SK-N-SH (cell line): ENCODE results near the gene DSCAML1. TPM values are rescaled to one million over a fixed set of nuclear protein-coding genes. Genes with fewer than 3 reads are reported as not detected.
A peak's percentile ranks its signal among the peaks of the same experiment; 100 is the strongest.

ENCODE experiments used
- ELF1 ChIP-seq: IDR thresholded peaks from 2 replicates; pipeline ENCODE4 v1.4.0; 2012
- EZH2phosphoT487 ChIP-seq: fragments of 200-600 bp; sonication (generic); IDR thresholded peaks from 2 replicates; pipeline ENCODE4 v1.6.1; 2017; ENCODE audit warnings: low read depth, mixed run types, mild to moderate bottlenecking, antibody characterized with exemption, moderate library complexity, borderline replicate concordance
- FOSL2 ChIP-seq: IDR thresholded peaks from 2 replicates; pipeline ENCODE4 v1.4.0; 2012; ENCODE audit warnings: low read depth, mild to moderate bottlenecking, moderate library complexity, borderline replicate concordance
- JUND ChIP-seq: IDR thresholded peaks from 2 replicates; pipeline ENCODE4 v1.4.0; 2012
- MXI1 ChIP-seq: IDR thresholded peaks from 2 replicates; pipeline ENCODE4 v1.6.1; 2012; ENCODE audit warnings: mild to moderate bottlenecking, low read depth, low read length, improper control_type of control experiment
- NRF1 ChIP-seq: IDR thresholded peaks from 2 replicates; pipeline ENCODE4 v1.6.1; 2012; ENCODE audit warnings: low read depth, mild to moderate bottlenecking, low read length
- RFX5 ChIP-seq: IDR thresholded peaks from 2 replicates; pipeline ENCODE4 v1.6.1; 2012; ENCODE audit warnings: mild to moderate bottlenecking, improper control_type of control experiment, low read length
- RXRA ChIP-seq: IDR thresholded peaks from 2 replicates; pipeline ENCODE4 v1.4.0; 2012; ENCODE audit warnings: low read depth, mild to moderate bottlenecking, borderline replicate concordance
- TCF12 ChIP-seq: IDR thresholded peaks from 2 replicates; pipeline ENCODE4 v1.4.0; 2012
- TEAD4 ChIP-seq: IDR thresholded peaks from 2 replicates; pipeline ENCODE4 v1.4.0; 2012; ENCODE audit warnings: mild to moderate bottlenecking, borderline replicate concordance; ENCODE audit not compliant: insufficient read depth
- polyA plus RNA-seq, 3 experiments: library from polyadenylated mRNA; depleted of rRNA; stranded (reverse); fragments of >200 nt; gene quantifications; 2 replicates each; pipeline ENCODE4 v1.2.3, GENCODE V29; 2012
- TF ChIP-seq, protein P1 (sequence below): IDR thresholded peaks from 2 replicates; pipeline ENCODE4 v1.6.1; 2012; ENCODE audit warnings: mild to moderate bottlenecking, low read depth, low read length, moderate library complexity
- TF ChIP-seq, protein P2 (sequence below): IDR thresholded peaks from 2 replicates; pipeline ENCODE4 v1.4.0; 2012; ENCODE audit warnings: low read depth
- TF ChIP-seq, protein P3 (sequence below): fragments of 200-600 bp; sonication (generic); IDR thresholded peaks from 2 replicates; pipeline ENCODE4 v1.6.1; 2017; ENCODE audit warnings: antibody characterized with exemption, mild to moderate bottlenecking, moderate library complexity
- TF ChIP-seq, protein P4 (sequence below): IDR thresholded peaks from 2 replicates; pipeline ENCODE4 v1.4.0; 2012; ENCODE audit warnings: low read depth, borderline replicate concordance
- TF ChIP-seq, protein P5 (sequence below): IDR thresholded peaks from 2 replicates; pipeline ENCODE4; 2012

Gene DSCAML1
- polyA plus RNA-seq, 1 of the 3 experiments (the other 2 are of a cell fraction) = not detected

DNA sequence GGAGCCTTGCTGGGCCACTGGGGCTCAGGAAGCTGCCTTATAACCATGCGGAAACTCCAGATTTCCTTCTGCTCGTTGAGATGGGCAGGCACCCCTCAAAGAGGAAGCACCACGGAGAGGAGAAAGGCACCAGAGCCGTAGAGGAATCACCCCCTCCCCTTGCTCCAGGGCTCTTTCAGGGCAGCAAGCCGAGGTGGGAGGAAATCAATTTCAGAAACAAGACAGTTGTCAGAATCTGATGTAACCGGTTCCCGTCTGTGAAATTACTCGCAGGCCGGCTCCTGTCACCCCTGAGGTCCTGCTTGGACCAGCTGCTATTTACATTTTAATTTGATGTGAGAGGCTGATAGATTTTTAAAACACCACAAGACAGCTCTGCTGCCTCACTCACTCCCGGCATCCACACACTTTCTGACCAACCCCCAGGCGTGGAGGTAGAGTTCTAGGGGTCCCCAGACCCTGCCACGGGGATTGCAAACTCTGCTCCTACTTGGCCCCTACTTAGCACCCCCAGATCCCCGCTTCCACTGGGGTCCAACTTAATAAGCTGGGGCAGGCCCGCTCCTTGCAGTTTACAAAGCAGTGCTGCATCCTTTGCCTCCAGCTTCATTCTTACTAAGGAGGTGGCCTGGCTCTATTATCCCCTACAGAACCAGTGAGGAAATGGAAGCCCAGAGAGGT is 306.9 kb downstream of the DSCAML1 start (continued):
- TF ChIP-seq EZH2phosphoT487 (no peak), NRF1 (no peak), JUND (no peak), TEAD4 (no peak), TCF12 (no peak), RXRA (no peak), MXI1 (peak; percentile 66; the same call in 1 of the 2 replicates), FOSL2 (no peak), ELF1 (no peak), RFX5 (no peak)
- TF ChIP-seq, protein P1, sequence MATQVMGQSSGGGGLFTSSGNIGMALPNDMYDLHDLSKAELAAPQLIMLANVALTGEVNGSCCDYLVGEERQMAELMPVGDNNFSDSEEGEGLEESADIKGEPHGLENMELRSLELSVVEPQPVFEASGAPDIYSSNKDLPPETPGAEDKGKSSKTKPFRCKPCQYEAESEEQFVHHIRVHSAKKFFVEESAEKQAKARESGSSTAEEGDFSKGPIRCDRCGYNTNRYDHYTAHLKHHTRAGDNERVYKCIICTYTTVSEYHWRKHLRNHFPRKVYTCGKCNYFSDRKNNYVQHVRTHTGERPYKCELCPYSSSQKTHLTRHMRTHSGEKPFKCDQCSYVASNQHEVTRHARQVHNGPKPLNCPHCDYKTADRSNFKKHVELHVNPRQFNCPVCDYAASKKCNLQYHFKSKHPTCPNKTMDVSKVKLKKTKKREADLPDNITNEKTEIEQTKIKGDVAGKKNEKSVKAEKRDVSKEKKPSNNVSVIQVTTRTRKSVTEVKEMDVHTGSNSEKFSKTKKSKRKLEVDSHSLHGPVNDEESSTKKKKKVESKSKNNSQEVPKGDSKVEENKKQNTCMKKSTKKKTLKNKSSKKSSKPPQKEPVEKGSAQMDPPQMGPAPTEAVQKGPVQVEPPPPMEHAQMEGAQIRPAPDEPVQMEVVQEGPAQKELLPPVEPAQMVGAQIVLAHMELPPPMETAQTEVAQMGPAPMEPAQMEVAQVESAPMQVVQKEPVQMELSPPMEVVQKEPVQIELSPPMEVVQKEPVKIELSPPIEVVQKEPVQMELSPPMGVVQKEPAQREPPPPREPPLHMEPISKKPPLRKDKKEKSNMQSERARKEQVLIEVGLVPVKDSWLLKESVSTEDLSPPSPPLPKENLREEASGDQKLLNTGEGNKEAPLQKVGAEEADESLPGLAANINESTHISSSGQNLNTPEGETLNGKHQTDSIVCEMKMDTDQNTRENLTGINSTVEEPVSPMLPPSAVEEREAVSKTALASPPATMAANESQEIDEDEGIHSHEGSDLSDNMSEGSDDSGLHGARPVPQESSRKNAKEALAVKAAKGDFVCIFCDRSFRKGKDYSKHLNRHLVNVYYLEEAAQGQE = no peak
- TF ChIP-seq, protein P2, sequence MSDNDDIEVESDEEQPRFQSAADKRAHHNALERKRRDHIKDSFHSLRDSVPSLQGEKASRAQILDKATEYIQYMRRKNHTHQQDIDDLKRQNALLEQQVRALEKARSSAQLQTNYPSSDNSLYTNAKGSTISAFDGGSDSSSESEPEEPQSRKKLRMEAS = no peak
- TF ChIP-seq, protein P3, sequence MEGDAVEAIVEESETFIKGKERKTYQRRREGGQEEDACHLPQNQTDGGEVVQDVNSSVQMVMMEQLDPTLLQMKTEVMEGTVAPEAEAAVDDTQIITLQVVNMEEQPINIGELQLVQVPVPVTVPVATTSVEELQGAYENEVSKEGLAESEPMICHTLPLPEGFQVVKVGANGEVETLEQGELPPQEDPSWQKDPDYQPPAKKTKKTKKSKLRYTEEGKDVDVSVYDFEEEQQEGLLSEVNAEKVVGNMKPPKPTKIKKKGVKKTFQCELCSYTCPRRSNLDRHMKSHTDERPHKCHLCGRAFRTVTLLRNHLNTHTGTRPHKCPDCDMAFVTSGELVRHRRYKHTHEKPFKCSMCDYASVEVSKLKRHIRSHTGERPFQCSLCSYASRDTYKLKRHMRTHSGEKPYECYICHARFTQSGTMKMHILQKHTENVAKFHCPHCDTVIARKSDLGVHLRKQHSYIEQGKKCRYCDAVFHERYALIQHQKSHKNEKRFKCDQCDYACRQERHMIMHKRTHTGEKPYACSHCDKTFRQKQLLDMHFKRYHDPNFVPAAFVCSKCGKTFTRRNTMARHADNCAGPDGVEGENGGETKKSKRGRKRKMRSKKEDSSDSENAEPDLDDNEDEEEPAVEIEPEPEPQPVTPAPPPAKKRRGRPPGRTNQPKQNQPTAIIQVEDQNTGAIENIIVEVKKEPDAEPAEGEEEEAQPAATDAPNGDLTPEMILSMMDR = no peak
- TF ChIP-seq, protein P4, sequence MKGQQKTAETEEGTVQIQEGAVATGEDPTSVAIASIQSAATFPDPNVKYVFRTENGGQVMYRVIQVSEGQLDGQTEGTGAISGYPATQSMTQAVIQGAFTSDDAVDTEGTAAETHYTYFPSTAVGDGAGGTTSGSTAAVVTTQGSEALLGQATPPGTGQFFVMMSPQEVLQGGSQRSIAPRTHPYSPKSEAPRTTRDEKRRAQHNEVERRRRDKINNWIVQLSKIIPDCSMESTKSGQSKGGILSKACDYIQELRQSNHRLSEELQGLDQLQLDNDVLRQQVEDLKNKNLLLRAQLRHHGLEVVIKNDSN = no peak
- TF ChIP-seq, protein P5, sequence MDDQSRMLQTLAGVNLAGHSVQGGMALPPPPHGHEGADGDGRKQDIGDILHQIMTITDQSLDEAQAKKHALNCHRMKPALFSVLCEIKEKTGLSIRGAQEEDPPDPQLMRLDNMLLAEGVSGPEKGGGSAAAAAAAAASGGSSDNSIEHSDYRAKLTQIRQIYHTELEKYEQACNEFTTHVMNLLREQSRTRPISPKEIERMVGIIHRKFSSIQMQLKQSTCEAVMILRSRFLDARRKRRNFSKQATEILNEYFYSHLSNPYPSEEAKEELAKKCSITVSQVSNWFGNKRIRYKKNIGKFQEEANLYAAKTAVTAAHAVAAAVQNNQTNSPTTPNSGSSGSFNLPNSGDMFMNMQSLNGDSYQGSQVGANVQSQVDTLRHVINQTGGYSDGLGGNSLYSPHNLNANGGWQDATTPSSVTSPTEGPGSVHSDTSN = no peak
